Hepatocyte (in vitro differentiated cells): Measurements from ENCODE around the gene TAB3. TPM values are rescaled to one million over a fixed set of nuclear protein-coding genes. Genes with fewer than 3 reads are reported as not detected.

ENCODE experiments used
- DNase-seq: peaks from one replicate; pipeline ENCODE4 v3.0.0-alpha.2; 2016; ENCODE audit warnings: low spot score
- H2AFZ ChIP-seq: fragments of 200-600 bp; sonication (generic); 2 replicates; pipeline ENCODE4 v1.6.0; 2016; ENCODE audit warnings: antibody characterized with exemption, mild to moderate bottlenecking
- H3K27ac ChIP-seq: fragments of 200-600 bp; sonication (generic); 2 replicates; pipeline ENCODE4 v1.5.1; 2016; ENCODE audit warnings: mild to moderate bottlenecking
- H3K27me3 ChIP-seq: fragments of 200-600 bp; sonication (generic); 2 replicates; pipeline ENCODE4 v1.6.1; 2016
- H3K36me3 ChIP-seq: fragments of 200-600 bp; sonication (generic); replicated peaks from 2 replicates; pipeline ENCODE4 v1.5.1; 2016; ENCODE audit warnings: low read depth; ENCODE audit not compliant: insufficient read depth
- H3K4me1 ChIP-seq: fragments of 200-600 bp; sonication (generic); 2 replicates; pipeline ENCODE4 v1.5.1; 2016; ENCODE audit warnings: mild to moderate bottlenecking, moderate library complexity; ENCODE audit not compliant: insufficient read depth
- H3K4me2 ChIP-seq: fragments of 200-600 bp; sonication (generic); 2 replicates; pipeline ENCODE4 v1.6.0; 2016
- H3K4me3 ChIP-seq: fragments of 200-600 bp; sonication (generic); 2 replicates; pipeline ENCODE4 v1.5.1; 2016; ENCODE audit warnings: mild to moderate bottlenecking
- H3K79me2 ChIP-seq: fragments of 200-600 bp; sonication (generic); 2 replicates; pipeline ENCODE4 v1.6.0; 2017; ENCODE audit warnings: mild to moderate bottlenecking
- H3K9me2 ChIP-seq: fragments of 200-600 bp; sonication (generic); replicated peaks from 2 replicates; pipeline ENCODE4 v1.6.0; 2017; ENCODE audit warnings: mild to moderate bottlenecking; ENCODE audit not compliant: insufficient read depth
- H3K9me3 ChIP-seq: fragments of 200-600 bp; sonication (generic); 2 replicates; pipeline ENCODE4 v1.5.1; 2016; ENCODE audit warnings: low read depth, mild to moderate bottlenecking
- H4K20me1 ChIP-seq: fragments of 200-600 bp; sonication (generic); 2 replicates; pipeline ENCODE4 v1.6.0; 2016; ENCODE audit warnings: mild to moderate bottlenecking; ENCODE audit not compliant: insufficient read depth, poor library complexity, severe bottlenecking
- CTCF ChIP-seq: fragments of 200-600 bp; sonication (generic); IDR thresholded peaks from 2 replicates; pipeline ENCODE4 v1.5.1; 2016; ENCODE audit warnings: antibody characterized with exemption, mild to moderate bottlenecking; ENCODE audit not compliant: poor library complexity
- EZH2 ChIP-seq: fragments of 200-600 bp; sonication (generic); IDR thresholded peaks from 2 replicates; pipeline ENCODE4 v1.6.1; 2016; ENCODE audit warnings: antibody characterized with exemption, mild to moderate bottlenecking, borderline replicate concordance
- EZH2phosphoT487 ChIP-seq: fragments of 200-600 bp; sonication (generic); IDR thresholded peaks from one replicate; pipeline ENCODE4 v1.6.1; 2018; ENCODE audit warnings: antibody characterized with exemption, mild to moderate bottlenecking, low read depth, moderate library complexity; ENCODE audit not compliant: unreplicated experiment, severe bottlenecking
- WGBS: methylation state at CpG from one replicate; pipeline ENCODE4 v1.1.6; 2016; ENCODE audit warnings: low lambda C conversion rate; ENCODE audit errors: missing lambda C conversion rate; 5-methylcytosine and 5-hydroxymethylcytosine counted together
- polyA plus RNA-seq: library from polyadenylated mRNA; unstranded; fragments of >200 nt; fragmentation: Nextera tagmentation; extraction: Ambion mirVana; gene quantifications from 2 replicates; pipeline ENCODE4 v1.2.1, GENCODE V29; 2016
- total RNA-seq: library from RNA; depleted of rRNA; stranded (reverse); fragments of >200 nt; gene quantifications from 2 replicates; pipeline ENCODE4 v1.2.3, GENCODE V29; 2014

The TAB3 gene
- total and polyA plus RNA-seq, 2 experiments from 2014 or later: 18.9 to 79.1 TPM

GRCh38 chrX:30931920-30932319, 42.9 kb upstream of the TAB3 start:
- DNase-seq: no peak
- no peak overlapping the region for H2AFZ ChIP-seq
- H4K20me1 ChIP-seq: no peaks in the 10 kb centered on the region
- 50% methylated on average over 1 of the region's 1 CpG for WGBS
- no peaks in the 10 kb centered on the region for H3K36me3 ChIP-seq
- no peaks in the 10 kb centered on the region for H3K9me2 ChIP-seq
- no peak overlapping the region for H3K4me2 ChIP-seq
- H3K4me1 ChIP-seq: no peaks in the 10 kb centered on the region
- no peaks in the 10 kb centered on the region for H3K9me3 ChIP-seq
- TF ChIP-seq CTCF (no peak), EZH2phosphoT487 (no peak), EZH2 (no peak)
- H3K4me3 ChIP-seq: no peak overlapping the region
- H3K27me3 ChIP-seq: no peaks in the 10 kb centered on the region
- no peaks in the 10 kb centered on the region for H3K79me2 ChIP-seq
- H3K27ac ChIP-seq: peak overlapping the region; percentile 61

- no peak for TF ChIP-seq CTCF
- no peak for TF ChIP-seq EZH2
- TF ChIP-seq EZH2phosphoT487: no peak
- H4K20me1 ChIP-seq: no peaks in the 10 kb centered on the region
- DNase-seq: no peak
- no peaks in the 10 kb centered on the region for H3K4me1 ChIP-seq
- no peaks in the 10 kb centered on the region for H3K27me3 ChIP-seq
- H3K36me3 ChIP-seq: no peaks in the 10 kb centered on the region
- H3K4me3 ChIP-seq: no peak overlapping the region
- WGBS: 69% methylated on average over 6 of the region's 6 CpGs
- H3K9me3 ChIP-seq: no peaks in the 10 kb centered on the region
- peak overlapping the region; percentile 8 for H3K4me2 ChIP-seq
- no peaks in the 10 kb centered on the region for H3K79me2 ChIP-seq
- peak overlapping the region; percentile 61 for H3K27ac ChIP-seq
- no peaks in the 10 kb centered on the region for H3K9me2 ChIP-seq
- no peak overlapping the region for H2AFZ ChIP-seq
Measured at GRCh38 chrX:30930679-30931078, 41.6 kb upstream of the TAB3 start.

GRCh38 chrX:30930143-30930542, 41.1 kb upstream of the TAB3 start:
- Histone ChIP-seq H3K9me3 (no peaks in the 10 kb centered on the region), H3K27ac (no peak overlapping the region), H3K4me2 (no peak overlapping the region), H3K36me3 (no peaks in the 10 kb centered on the region), H3K9me2 (no peaks in the 10 kb centered on the region), H3K27me3 (no peaks in the 10 kb centered on the region), H3K79me2 (no peaks in the 10 kb centered on the region), H4K20me1 (no peaks in the 10 kb centered on the region), H3K4me1 (no peaks in the 10 kb centered on the region), H2AFZ (no peak overlapping the region), H3K4me3 (no peak overlapping the region)
- TF ChIP-seq EZH2: no peak
- TF ChIP-seq CTCF: no peak
- no peak for TF ChIP-seq EZH2phosphoT487
- 50% methylated on average over 1 of the region's 1 CpG for WGBS
- no peak for DNase-seq

GRCh38 chrX:30920271-30920670, 31.2 kb upstream of the TAB3 start:
- Histone ChIP-seq H3K4me1 (no peaks in the 10 kb centered on the region), H3K36me3 (no peaks in the 10 kb centered on the region), H3K27me3 (no peaks in the 10 kb centered on the region), H3K4me2 (no peak overlapping the region), H3K79me2 (no peaks in the 10 kb centered on the region), H3K9me2 (no peaks in the 10 kb centered on the region), H3K27ac (no peak overlapping the region), H3K9me3 (no peaks in the 10 kb centered on the region), H2AFZ (no peak overlapping the region), H3K4me3 (no peak overlapping the region), H4K20me1 (no peaks in the 10 kb centered on the region)
- no peak for DNase-seq
- 60% methylated on average over 3 of the region's 3 CpGs for WGBS
- no peak for TF ChIP-seq EZH2phosphoT487
- TF ChIP-seq CTCF: no peak
- no peak for TF ChIP-seq EZH2
